NCI-H2107 (cell line): ENCODE data around the gene GATC.
A peak's percentile ranks its signal among the peaks of the same experiment; 100 is the strongest.
"Not testable (repeated sequence)": the region's sequence is repeated elsewhere in the genome, so short reads cannot be mapped to it uniquely, and the experiment has no call there.

Source experiments
- DNase-seq: peaks from one replicate; lab custom pipeline; 2025; lab: John Stamatoyannopoulos, UW

Gene GATC

GRCh38 chr12:120470150-120470784, 24.0 kb downstream of the GATC start:
- DNase-seq, result no peak

GRCh38 chr12:120472521-120472920, 26.3 kb downstream of the GATC start:
- DNase-seq, result no peak

- DNase-seq, result no peak
Measured at GRCh38 chr12:120473807-120474615, 27.8 kb downstream of the GATC start.

- DNase-seq, result no peak
Measured at GRCh38 chr12:120474616-120474960, 28.3 kb downstream of the GATC start.

- DNase-seq, result no peak
Measured at GRCh38 chr12:120475643-120476042, 29.4 kb downstream of the GATC start.

- DNase-seq, result no peak
Measured at GRCh38 chr12:120479458-120479857, 33.2 kb downstream of the GATC start.

- no peak for DNase-seq
Measured at GRCh38 chr12:120480211-120480610, 34.0 kb downstream of the GATC start.

- DNase-seq, result no peak
Measured at GRCh38 chr12:120481022-120481767, 35.0 kb downstream of the GATC start.

- no peak for DNase-seq
Measured at GRCh38 chr12:120483621-120484020, 37.4 kb downstream of the GATC start.

GRCh38 chr12:120485961-120486881, 40.0 kb downstream of the GATC start:
- DNase-seq, result no peak

GRCh38 chr12:120487552-120487951, 41.3 kb downstream of the GATC start:
- DNase-seq, result not testable (repeated sequence)

GRCh38 chr12:120488057-120488640, 41.9 kb downstream of the GATC start:
- DNase-seq, result no peak

GRCh38 chr12:120489018-120489417, 42.8 kb downstream of the GATC start:
- DNase-seq, result no peak

GRCh38 chr12:120490325-120490724, 44.1 kb downstream of the GATC start:
- DNase-seq, result no peak

- DNase-seq, result no peak
Measured at GRCh38 chr12:120490833-120491512, 44.7 kb downstream of the GATC start.

GRCh38 chr12:120495186-120495730, 49.0 kb downstream of the GATC start:
- DNase-seq, result no peak

GRCh38 chr12:120495731-120496412, 49.6 kb downstream of the GATC start, which contains the start of gene DYNLL1:
Gene DYNLL1 (plus strand): TSS chr12:120496113. CDS start chr12:120496422, 309 bp downstream.
- DNase-seq, result peak; percentile 95

GRCh38 chr12:120496413-120497340, 50.4 kb downstream of the GATC start:
- DNase-seq, result no peak
